ENCODE data around the gene OR9Q2.

OR9Q2 gene, protein sequence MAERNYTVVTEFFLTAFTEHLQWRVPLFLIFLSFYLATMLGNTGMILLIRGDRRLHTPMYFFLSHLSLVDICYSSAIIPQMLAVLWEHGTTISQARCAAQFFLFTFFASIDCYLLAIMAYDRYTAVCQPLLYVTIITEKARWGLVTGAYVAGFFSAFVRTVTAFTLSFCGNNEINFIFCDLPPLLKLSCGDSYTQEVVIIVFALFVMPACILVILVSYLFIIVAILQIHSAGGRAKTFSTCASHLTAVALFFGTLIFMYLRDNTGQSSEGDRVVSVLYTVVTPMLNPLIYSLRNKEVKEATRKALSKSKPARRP

DNA sequence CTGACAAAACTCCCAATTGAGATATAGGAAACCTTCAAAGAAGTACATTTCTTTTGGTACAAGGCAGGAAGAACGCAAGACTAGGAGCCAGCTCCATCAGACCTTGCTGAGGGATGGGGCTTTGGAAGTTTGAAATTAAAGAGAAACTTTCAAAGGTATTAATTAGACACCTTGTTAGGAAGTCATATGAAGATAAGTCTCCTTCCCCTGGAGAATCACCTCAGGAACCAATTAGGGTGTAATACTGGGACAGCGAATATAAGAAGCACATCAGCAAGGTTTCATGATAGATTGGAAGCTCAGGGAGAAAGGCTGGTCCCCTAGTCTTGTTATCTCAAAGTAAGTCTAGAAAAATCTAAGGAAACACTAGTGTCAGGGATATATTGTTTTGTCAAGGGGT, at the start of gene OR9Q2:
Gene OR9Q2, plus strand, starts transcription at position 301 of the 400 bp plus-strand sequence. CDS start 1,421 bp downstream, outside the sequence.
- H3K27ac ChIP-seq (ENCODE audit: low read depth, low read length), result no peak within 1 kb of the TSS
- no peaks in the 10 kb centered on the region for H3K36me3 ChIP-seq (ENCODE audit: control insufficient read depth in 1 of 2, insufficient read depth in 2 of 2, low read length in 2 of 2)
- H3K4me1 ChIP-seq (ENCODE audit: control insufficient read depth in 1 of 2, insufficient read depth in 2 of 2, low read length in 2 of 2), result peaks cover 25 to 39% of the 10 kb centered on the region in 2 donors
- H3K27me3 ChIP-seq (ENCODE audit: control insufficient read depth in 1 of 2, insufficient read depth in 2 of 2, low read length in 2 of 2), result no peaks in the 10 kb centered on the region
- H3K9ac ChIP-seq (ENCODE audit: low read depth in 1 of 2, low read length in 2 of 2), result no peak within 1 kb of the TSS
- H3K4me3 ChIP-seq (ENCODE audit: low read depth in 1 of 2, low read length in 2 of 2), result no peak within 1 kb of the TSS
- H3K9me3 ChIP-seq (ENCODE audit: control insufficient read depth in 1 of 2, low read length in 2 of 2), result no peaks in the 10 kb centered on the region

DNA sequence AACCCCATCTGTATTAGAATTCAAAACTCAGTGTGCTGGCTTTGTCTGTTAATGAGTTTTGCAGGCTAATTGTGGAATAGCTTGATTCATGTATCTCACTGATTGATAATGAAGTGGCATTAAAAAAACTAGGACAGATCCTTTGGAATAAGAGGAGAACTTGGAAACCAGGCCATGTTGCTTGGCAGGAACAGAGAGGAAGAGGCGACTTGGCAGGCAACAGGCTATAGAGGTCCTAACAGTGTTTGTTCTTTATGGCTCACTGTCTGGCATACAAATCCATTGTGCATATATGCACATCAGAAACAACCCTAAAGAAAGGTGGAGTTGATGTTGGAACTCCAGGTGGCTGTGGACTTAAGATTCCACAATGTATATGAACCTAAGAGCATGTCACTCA, 46.1 kb upstream of the OR9Q2 start:
- peaks cover 0 to 4% of the 10 kb centered on the region in 2 donors for H3K4me1 ChIP-seq (ENCODE audit: control insufficient read depth in 1 of 2, insufficient read depth in 2 of 2, low read length in 2 of 2)
- H3K4me3 ChIP-seq (ENCODE audit: low read depth in 1 of 2, low read length in 2 of 2), result no peak overlapping the region
- no peaks in the 10 kb centered on the region for H3K36me3 ChIP-seq (ENCODE audit: control insufficient read depth in 1 of 2, insufficient read depth in 2 of 2, low read length in 2 of 2)
- no peaks in the 10 kb centered on the region for H3K9me3 ChIP-seq (ENCODE audit: control insufficient read depth in 1 of 2, low read length in 2 of 2)
- no peak overlapping the region for H3K27ac ChIP-seq (ENCODE audit: low read depth, low read length)
- H3K9ac ChIP-seq (ENCODE audit: low read depth in 1 of 2, low read length in 2 of 2), result no peak overlapping the region
- no peaks in the 10 kb centered on the region for H3K27me3 ChIP-seq (ENCODE audit: control insufficient read depth in 1 of 2, insufficient read depth in 2 of 2, low read length in 2 of 2)

DNA sequence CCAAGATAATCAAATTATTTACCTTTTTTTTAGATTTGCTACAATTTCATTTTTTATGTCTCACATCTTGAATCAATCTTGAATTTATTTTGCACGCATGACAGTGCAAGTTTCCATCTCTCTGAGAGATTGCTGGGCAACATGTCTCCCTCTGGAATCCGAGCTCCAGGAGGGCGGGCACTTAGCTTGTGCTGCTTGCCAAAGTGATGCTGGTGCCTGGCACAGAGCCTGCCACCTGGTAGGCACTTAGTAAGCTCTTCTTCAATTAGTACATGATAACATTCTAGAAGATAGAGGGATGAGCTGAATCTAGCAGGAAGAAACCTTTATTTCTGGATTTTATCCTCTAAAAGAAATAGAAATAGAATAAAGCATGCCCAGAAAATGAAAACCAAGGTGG, 36.1 kb upstream of the OR9Q2 start:
- Histone ChIP-seq H3K9ac (ENCODE audit: low read depth in 1 of 2, low read length in 2 of 2) (no peak overlapping the region), H3K4me3 (ENCODE audit: low read depth in 1 of 2, low read length in 2 of 2) (no peak overlapping the region), H3K36me3 (ENCODE audit: control insufficient read depth in 1 of 2, insufficient read depth in 2 of 2, low read length in 2 of 2) (no peaks in the 10 kb centered on the region), H3K27me3 (ENCODE audit: control insufficient read depth in 1 of 2, insufficient read depth in 2 of 2, low read length in 2 of 2) (no peaks in the 10 kb centered on the region), H3K4me1 (ENCODE audit: control insufficient read depth in 1 of 2, insufficient read depth in 2 of 2, low read length in 2 of 2) (peaks cover 9 to 11% of the 10 kb centered on the region in 2 donors), H3K27ac (ENCODE audit: low read depth, low read length) (no peak overlapping the region), H3K9me3 (ENCODE audit: control insufficient read depth in 1 of 2, low read length in 2 of 2) (no peaks in the 10 kb centered on the region)

DNA sequence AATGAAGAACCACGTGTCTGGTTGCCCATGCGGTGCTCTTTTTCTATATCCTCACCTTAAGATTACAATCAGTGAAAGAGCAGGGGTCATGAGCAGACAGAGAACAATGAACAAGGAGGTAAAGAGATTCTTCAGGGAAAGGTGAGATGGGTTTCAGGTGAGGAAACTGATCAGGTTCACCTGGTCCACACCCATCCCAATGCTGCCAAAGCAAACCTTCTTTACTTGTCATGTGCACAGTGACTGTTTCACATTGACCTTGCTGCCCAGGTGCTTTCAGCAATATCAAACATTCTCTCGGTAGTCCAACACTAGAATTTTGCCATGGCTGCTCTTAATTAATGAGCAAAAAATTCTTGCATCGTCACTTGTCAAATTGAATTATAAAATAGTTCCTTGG, 24.5 kb upstream of the OR9Q2 start:
- H3K36me3 ChIP-seq (ENCODE audit: control insufficient read depth in 1 of 2, insufficient read depth in 2 of 2, low read length in 2 of 2), result no peaks in the 10 kb centered on the region
- no peaks in the 10 kb centered on the region for H3K9me3 ChIP-seq (ENCODE audit: control insufficient read depth in 1 of 2, low read length in 2 of 2)
- no peak overlapping the region for H3K4me3 ChIP-seq (ENCODE audit: low read depth in 1 of 2, low read length in 2 of 2)
- H3K4me1 ChIP-seq (ENCODE audit: control insufficient read depth in 1 of 2, insufficient read depth in 2 of 2, low read length in 2 of 2), result peaks cover 13 to 32% of the 10 kb centered on the region in 2 donors
- no peaks in the 10 kb centered on the region for H3K27me3 ChIP-seq (ENCODE audit: control insufficient read depth in 1 of 2, insufficient read depth in 2 of 2, low read length in 2 of 2)
- no peak overlapping the region for H3K27ac ChIP-seq (ENCODE audit: low read depth, low read length)
- no peak overlapping the region for H3K9ac ChIP-seq (ENCODE audit: low read depth in 1 of 2, low read length in 2 of 2)

DNA sequence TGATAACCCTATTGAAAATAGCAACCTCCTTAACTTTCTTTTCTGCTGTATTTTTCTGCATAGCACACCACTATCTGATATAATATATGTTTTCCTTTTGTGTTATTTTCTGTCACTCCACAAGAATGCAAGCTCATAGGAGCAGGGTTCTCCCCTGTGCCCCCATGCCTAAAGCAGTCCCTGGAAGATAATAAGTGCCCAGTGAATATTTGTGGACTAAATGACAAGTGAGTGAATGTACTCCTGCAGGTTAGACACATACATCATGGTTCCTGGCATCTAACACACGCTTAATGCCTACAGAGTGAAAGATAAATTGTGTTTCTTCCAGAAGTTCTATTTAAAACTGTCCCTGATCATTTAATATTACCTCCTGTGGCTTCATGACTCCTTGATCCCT, 23.9 kb upstream of the OR9Q2 start:
- Histone ChIP-seq H3K9ac (ENCODE audit: low read depth in 1 of 2, low read length in 2 of 2) (no peak overlapping the region), H3K4me3 (ENCODE audit: low read depth in 1 of 2, low read length in 2 of 2) (no peak overlapping the region), H3K27ac (ENCODE audit: low read depth, low read length) (no peak overlapping the region), H3K4me1 (ENCODE audit: control insufficient read depth in 1 of 2, insufficient read depth in 2 of 2, low read length in 2 of 2) (peaks cover 13 to 32% of the 10 kb centered on the region in 2 donors), H3K27me3 (ENCODE audit: control insufficient read depth in 1 of 2, insufficient read depth in 2 of 2, low read length in 2 of 2) (no peaks in the 10 kb centered on the region), H3K9me3 (ENCODE audit: control insufficient read depth in 1 of 2, low read length in 2 of 2) (no peaks in the 10 kb centered on the region), H3K36me3 (ENCODE audit: control insufficient read depth in 1 of 2, insufficient read depth in 2 of 2, low read length in 2 of 2) (no peaks in the 10 kb centered on the region)

DNA sequence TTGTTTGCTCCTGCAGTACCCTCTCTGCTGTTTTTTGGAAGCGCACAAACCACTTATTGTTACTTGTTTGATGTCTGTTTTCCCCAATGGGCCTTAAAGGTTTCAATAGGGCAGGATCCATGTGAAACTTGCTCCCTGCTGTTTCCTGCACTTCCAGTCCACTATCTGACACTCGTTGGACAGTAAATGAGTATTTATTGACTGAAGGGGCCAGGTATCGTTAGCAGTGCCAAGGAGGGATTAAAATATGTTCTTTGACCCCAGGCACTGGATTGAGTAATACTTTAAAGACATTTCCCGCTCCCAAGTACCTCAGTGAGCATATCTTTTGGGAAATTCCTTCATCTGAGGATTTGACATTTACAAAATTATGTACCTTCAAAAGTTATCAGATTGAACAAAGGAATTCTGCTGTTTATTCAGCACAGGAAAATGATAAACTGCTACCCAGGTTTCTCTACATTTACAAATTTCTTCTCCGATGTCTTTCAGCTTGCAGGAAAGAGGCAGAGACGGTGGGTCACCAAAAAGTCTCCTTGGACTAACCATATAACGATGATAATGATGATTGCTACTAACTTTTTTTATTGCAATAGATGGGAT, 23.3 kb upstream of the OR9Q2 start:
- Histone ChIP-seq H3K4me3 (ENCODE audit: low read depth in 1 of 2, low read length in 2 of 2) (no peak overlapping the region), H3K9me3 (ENCODE audit: control insufficient read depth in 1 of 2, low read length in 2 of 2) (no peaks in the 10 kb centered on the region), H3K9ac (ENCODE audit: low read depth in 1 of 2, low read length in 2 of 2) (no peak overlapping the region), H3K36me3 (ENCODE audit: control insufficient read depth in 1 of 2, insufficient read depth in 2 of 2, low read length in 2 of 2) (no peaks in the 10 kb centered on the region), H3K27me3 (ENCODE audit: control insufficient read depth in 1 of 2, insufficient read depth in 2 of 2, low read length in 2 of 2) (no peaks in the 10 kb centered on the region), H3K27ac (ENCODE audit: low read depth, low read length) (no peak overlapping the region), H3K4me1 (ENCODE audit: control insufficient read depth in 1 of 2, insufficient read depth in 2 of 2, low read length in 2 of 2) (peaks cover 13 to 32% of the 10 kb centered on the region in 2 donors)

DNA sequence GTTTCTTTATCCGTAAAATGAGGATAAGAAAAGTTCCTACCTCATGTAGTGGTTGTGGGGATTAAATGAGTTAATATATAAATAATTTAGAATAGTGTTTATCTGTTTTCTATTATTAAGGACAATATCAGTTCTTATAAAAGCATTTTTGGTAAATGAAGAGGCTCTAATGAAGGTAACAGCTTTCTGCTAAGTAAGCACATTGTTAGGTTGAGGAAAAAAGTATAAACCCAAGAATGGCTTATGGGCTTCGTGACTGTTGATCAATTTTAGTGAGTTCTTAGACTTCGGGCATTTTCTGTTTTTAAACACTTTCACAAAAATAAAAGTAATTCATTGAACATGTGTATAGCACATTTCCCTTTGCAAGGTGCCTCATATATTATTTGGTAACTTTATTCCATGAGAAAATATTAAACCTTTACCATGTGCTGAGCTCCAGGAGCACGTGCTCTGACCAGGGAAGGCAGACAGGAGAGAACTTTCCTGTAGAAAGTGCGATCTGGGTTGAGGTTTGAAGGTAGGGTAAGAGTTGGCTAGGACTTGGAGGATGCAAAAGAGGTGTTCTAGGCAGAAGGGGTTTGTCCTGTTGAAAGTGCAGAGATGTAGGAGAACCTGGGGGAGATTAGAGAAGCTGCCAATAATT, 11.3 kb upstream of the OR9Q2 start:
- H3K9ac ChIP-seq (ENCODE audit: low read depth in 1 of 2, low read length in 2 of 2), result no peak overlapping the region
- H3K4me1 ChIP-seq (ENCODE audit: control insufficient read depth in 1 of 2, insufficient read depth in 2 of 2, low read length in 2 of 2), result no peaks in the 10 kb centered on the region
- H3K27ac ChIP-seq (ENCODE audit: low read depth, low read length), result no peak overlapping the region
- H3K4me3 ChIP-seq (ENCODE audit: low read depth in 1 of 2, low read length in 2 of 2), result no peak overlapping the region
- no peaks in the 10 kb centered on the region for H3K36me3 ChIP-seq (ENCODE audit: control insufficient read depth in 1 of 2, insufficient read depth in 2 of 2, low read length in 2 of 2)
- no peaks in the 10 kb centered on the region for H3K9me3 ChIP-seq (ENCODE audit: control insufficient read depth in 1 of 2, low read length in 2 of 2)
- H3K27me3 ChIP-seq (ENCODE audit: control insufficient read depth in 1 of 2, insufficient read depth in 2 of 2, low read length in 2 of 2), result no peaks in the 10 kb centered on the region

DNA sequence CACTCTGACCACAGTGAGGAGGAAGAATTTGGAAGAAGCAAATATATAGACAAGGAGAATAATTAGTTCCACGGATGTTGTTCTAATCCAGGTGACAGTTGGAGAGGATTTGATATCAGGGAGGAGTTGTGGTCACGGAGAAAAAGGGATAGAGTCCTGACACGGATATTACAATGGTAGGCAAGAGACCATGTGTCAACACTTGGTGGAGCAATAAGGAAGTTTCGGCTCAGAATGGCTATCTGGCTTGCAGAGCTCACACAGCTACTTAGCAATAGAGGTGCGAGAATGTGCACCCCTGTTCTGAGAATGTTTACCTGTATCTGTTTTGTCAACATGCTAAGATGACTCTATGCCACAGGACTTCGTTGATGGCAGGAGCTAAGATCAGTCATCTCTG, 10.4 kb upstream of the OR9Q2 start:
- Histone ChIP-seq H3K4me1 (ENCODE audit: control insufficient read depth in 1 of 2, insufficient read depth in 2 of 2, low read length in 2 of 2) (no peaks in the 10 kb centered on the region), H3K9me3 (ENCODE audit: control insufficient read depth in 1 of 2, low read length in 2 of 2) (no peaks in the 10 kb centered on the region), H3K4me3 (ENCODE audit: low read depth in 1 of 2, low read length in 2 of 2) (no peak overlapping the region), H3K27ac (ENCODE audit: low read depth, low read length) (no peak overlapping the region), H3K9ac (ENCODE audit: low read depth in 1 of 2, low read length in 2 of 2) (no peak overlapping the region), H3K27me3 (ENCODE audit: control insufficient read depth in 1 of 2, insufficient read depth in 2 of 2, low read length in 2 of 2) (no peaks in the 10 kb centered on the region), H3K36me3 (ENCODE audit: control insufficient read depth in 1 of 2, insufficient read depth in 2 of 2, low read length in 2 of 2) (no peaks in the 10 kb centered on the region)

DNA sequence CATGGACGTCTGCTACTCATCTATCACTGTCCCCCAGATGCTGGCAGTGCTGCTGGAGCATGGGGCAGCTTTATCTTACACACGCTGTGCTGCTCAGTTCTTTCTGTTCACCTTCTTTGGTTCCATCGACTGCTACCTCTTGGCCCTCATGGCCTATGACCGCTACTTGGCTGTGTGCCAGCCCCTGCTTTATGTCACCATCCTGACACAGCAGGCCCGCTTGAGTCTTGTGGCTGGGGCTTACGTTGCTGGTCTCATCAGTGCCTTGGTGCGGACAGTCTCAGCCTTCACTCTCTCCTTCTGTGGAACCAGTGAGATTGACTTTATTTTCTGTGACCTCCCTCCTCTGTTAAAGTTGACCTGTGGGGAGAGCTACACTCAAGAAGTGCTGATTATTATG, 9.2 kb upstream of the OR9Q2 start:
- no peak overlapping the region for H3K9ac ChIP-seq (ENCODE audit: low read depth in 1 of 2, low read length in 2 of 2)
- no peak overlapping the region for H3K27ac ChIP-seq (ENCODE audit: low read depth, low read length)

DNA sequence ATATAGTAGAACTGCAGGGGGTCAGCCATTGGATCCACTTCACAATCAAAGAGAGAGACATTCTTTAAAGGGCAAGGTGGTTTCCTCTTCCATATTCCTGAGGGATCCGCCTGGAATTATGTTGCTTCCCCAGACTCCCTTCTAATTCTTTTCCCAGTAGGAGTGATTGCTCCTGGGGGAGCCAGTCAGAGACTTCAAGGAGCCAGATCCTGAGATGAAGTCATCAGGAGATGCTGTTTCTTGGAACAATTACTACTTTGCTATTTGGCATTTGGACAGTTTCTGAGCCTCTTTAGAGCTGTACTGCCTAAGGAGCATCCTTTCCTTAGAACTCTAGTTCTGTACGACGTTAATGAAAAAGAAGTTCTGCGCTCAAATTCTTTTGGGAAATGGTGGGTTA, 1.9 kb upstream of the OR9Q2 start:
- Histone ChIP-seq H3K36me3 (ENCODE audit: control insufficient read depth in 1 of 2, insufficient read depth in 2 of 2, low read length in 2 of 2) (no peaks in the 10 kb centered on the region), H3K27ac (ENCODE audit: low read depth, low read length) (no peak overlapping the region), H3K4me1 (ENCODE audit: control insufficient read depth in 1 of 2, insufficient read depth in 2 of 2, low read length in 2 of 2) (peaks cover 18 to 26% of the 10 kb centered on the region in 2 donors), H3K4me3 (ENCODE audit: low read depth in 1 of 2, low read length in 2 of 2) (no peak overlapping the region), H3K27me3 (ENCODE audit: control insufficient read depth in 1 of 2, insufficient read depth in 2 of 2, low read length in 2 of 2) (no peaks in the 10 kb centered on the region), H3K9me3 (ENCODE audit: control insufficient read depth in 1 of 2, low read length in 2 of 2) (no peaks in the 10 kb centered on the region), H3K9ac (ENCODE audit: low read depth in 1 of 2, low read length in 2 of 2) (no peak overlapping the region)

More for the DNA sequence above, 9.2 kb upstream of the OR9Q2 start:
- Histone ChIP-seq H3K4me3 (ENCODE audit: low read depth in 1 of 2, low read length in 2 of 2) (no peak overlapping the region), H3K27me3 (ENCODE audit: control insufficient read depth in 1 of 2, insufficient read depth in 2 of 2, low read length in 2 of 2) (no peaks in the 10 kb centered on the region), H3K36me3 (ENCODE audit: control insufficient read depth in 1 of 2, insufficient read depth in 2 of 2, low read length in 2 of 2) (no peaks in the 10 kb centered on the region), H3K9me3 (ENCODE audit: control insufficient read depth in 1 of 2, low read length in 2 of 2) (no peaks in the 10 kb centered on the region), H3K4me1 (ENCODE audit: control insufficient read depth in 1 of 2, insufficient read depth in 2 of 2, low read length in 2 of 2) (no peaks in the 10 kb centered on the region)

All from duodenal mucosa (tissue), 2 donors.